Upper lobe of left lung (tissue), 6 donors: ENCODE results near the gene DNAJC28. TPM values are rescaled to one million over a fixed set of nuclear protein-coding genes. Genes with fewer than 3 reads are reported as not detected.
"Not testable (repeated sequence)": the region's sequence is repeated elsewhere in the genome, so short reads cannot be mapped to it uniquely, and the experiment has no call there.

Experiments
- ATAC-seq, 2 donors: fragments of 200-7000 bp; cut with Tn5 transposase; one replicate each; pipeline ENCODE4 v1.9.1; 2022; ENCODE audit warnings: mild to moderate bottlenecking in 2 of 2, moderate library complexity in 2 of 2; ENCODE audit not compliant: low FRiP score in 2 of 2
- DNase-seq, 2 donors: peaks; one replicate each; pipeline ENCODE4 v3.0.0-alpha.2; 2019 to 2020
- H3K27ac ChIP-seq, 4 donors: fragments of 200-600 bp; sonication (generic); one replicate each; pipeline ENCODE4 v1.5.1; 2016 to 2019
- H3K27me3 ChIP-seq, 4 donors: fragments of 200-600 bp; sonication (generic); one replicate each; pipeline ENCODE4 v1.5.1; 2017 to 2019
- H3K36me3 ChIP-seq, 4 donors: fragments of 200-600 bp; sonication (generic); one replicate each; pipeline ENCODE4 v1.5.1; 2016 to 2019
- H3K4me1 ChIP-seq, 4 donors: fragments of 200-600 bp; sonication (generic); one replicate each; pipeline ENCODE4 v1.5.1; 2018 to 2019
- H3K4me3 ChIP-seq, 4 donors: fragments of 200-600 bp; sonication (generic); one replicate each; pipeline ENCODE4 v1.5.1; 2017 to 2019; ENCODE audit warnings: mild to moderate bottlenecking in 2 of 4, moderate library complexity in 1 of 4
- H3K9me3 ChIP-seq, 4 donors: fragments of 200-600 bp; sonication (generic); one replicate each; pipeline ENCODE4 v1.5.1; 2018 to 2019
- CTCF ChIP-seq, 6 experiments: fragments of 450-650 bp in 4 of 6; fragments of 200-600 bp in 2 of 6; sonication (generic) in 2 of 6; IDR thresholded peaks; one replicate each; pipeline ENCODE4 v1.5.1; 2016 to 2019; ENCODE audit warnings: antibody characterized with exemption in 6 of 6
- EP300 ChIP-seq, 4 donors: sonication (generic); formaldehyde crosslinking; IDR thresholded peaks; one replicate each; pipeline ENCODE4 v1.5.1; 2017; ENCODE audit warnings: antibody characterized with exemption in 4 of 4, control low read depth in 2 of 4
- POLR2A ChIP-seq, 4 donors: fragments of 450-650 bp; IDR thresholded peaks; one replicate each; pipeline ENCODE4 v1.5.1; 2016 to 2017; ENCODE audit warnings: antibody characterized with exemption in 4 of 4, mild to moderate bottlenecking in 2 of 4
- POLR2AphosphoS5 ChIP-seq, 2 donors: sonication (generic); formaldehyde crosslinking; IDR thresholded peaks; one replicate each; pipeline ENCODE4 v1.5.1; 2017; ENCODE audit warnings: antibody characterized with exemption in 2 of 2
- WGBS, 2 donors: methylation state at CpG; one replicate each; pipeline ENCODE4 v1.1.5; 2017 to 2018; 5-methylcytosine and 5-hydroxymethylcytosine counted together
- total RNA-seq, 6 donors: library from RNA; depleted of rRNA in 4 of 6; stranded (reverse); fragments of >200 nt in 4 of 6; gene quantifications; one replicate each; pipeline versions ENCODE4 v1.1.0 to v1.2.1, GENCODE V29; 2016 to 2021
- donor health status: DM: no; HTN: no; CAD: no; lungs with moderate emphysema.
- donor health status: DM: no; HTN: yes; CAD: no; lungs with severe emphysema.

DNAJC28 gene
- total RNA-seq, 6 donors from 2014 or later = 0.55 to 3.1 (median 1.6) TPM

- TF ChIP-seq EP300 (IDR thresholded peaks at IDR 0.05) (no peak), POLR2A (IDR thresholded peaks at IDR 0.05) (no peak), CTCF (IDR thresholded peaks at IDR 0.05) (no peak), POLR2AphosphoS5 (IDR thresholded peaks at IDR 0.05) (no peak)
- Histone ChIP-seq H3K4me1 (peaks cover 13 to 19% (median 16%) of the 10 kb centered on the region in 4 donors), H3K36me3 (no peaks in the 10 kb centered on the region), H3K9me3 (no peaks in the 10 kb centered on the region), H3K4me3 (no peak overlapping the region), H3K27ac (no peak overlapping the region), H3K27me3 (no peaks in the 10 kb centered on the region)
- WGBS, 2 donors = 89 to 90% methylated on average over 7 of the region's 7 CpGs
- ATAC-seq (no peak), DNase-seq (no peak)
Observed at GRCh38 chr21:33477066-33477465, 14.4 kb downstream of the DNAJC28 start.

- H3K4me3 ChIP-seq = no peak overlapping the region
- H3K4me1 ChIP-seq = peaks cover 5 to 11% (median 8%) of the 10 kb centered on the region in 4 donors
- H3K27ac ChIP-seq = no peak overlapping the region
- WGBS, 2 donors = 95 to 98% methylated on average over 3 of the region's 3 CpGs
- no peak for DNase-seq
- H3K36me3 ChIP-seq = no peaks in the 10 kb centered on the region
- no peak for TF ChIP-seq CTCF (IDR thresholded peaks at IDR 0.05)
- TF ChIP-seq POLR2AphosphoS5 (IDR thresholded peaks at IDR 0.05) = no peak
- TF ChIP-seq POLR2A (IDR thresholded peaks at IDR 0.05) = no peak
- TF ChIP-seq EP300 (IDR thresholded peaks at IDR 0.05) = no peak
- no peaks in the 10 kb centered on the region for H3K27me3 ChIP-seq
- H3K9me3 ChIP-seq = no peaks in the 10 kb centered on the region
- ATAC-seq = no peak
Observed at GRCh38 chr21:33473344-33473743, 18.2 kb downstream of the DNAJC28 start.

- 89 to 97% methylated on average over 2 of the region's 2 CpGs for WGBS, 2 donors
- no peaks in the 10 kb centered on the region for H3K4me1 ChIP-seq
- ATAC-seq = no peak
- no peaks in the 10 kb centered on the region for H3K9me3 ChIP-seq
- TF ChIP-seq CTCF (IDR thresholded peaks at IDR 0.05) (no peak), POLR2AphosphoS5 (IDR thresholded peaks at IDR 0.05) (no peak), EP300 (IDR thresholded peaks at IDR 0.05) (no peak), POLR2A (IDR thresholded peaks at IDR 0.05) (no peak)
- no peak for DNase-seq
- no peaks in the 10 kb centered on the region for H3K36me3 ChIP-seq
- H3K27ac ChIP-seq = no peak overlapping the region
- no peak overlapping the region for H3K4me3 ChIP-seq
- no peaks in the 10 kb centered on the region for H3K27me3 ChIP-seq
Observed at GRCh38 chr21:33470701-33471100, 20.8 kb downstream of the DNAJC28 start.

- H3K9me3 ChIP-seq, H3K27ac ChIP-seq, DNase-seq, H3K4me1 ChIP-seq, H3K36me3 ChIP-seq, H3K27me3 ChIP-seq, H3K4me3 ChIP-seq, ATAC-seq: not testable (repeated sequence)
- WGBS, 2 donors = 87 to 91% methylated on average over 4 of the region's 4 CpGs
Observed at GRCh38 chr21:33469183-33469582, 22.3 kb downstream of the DNAJC28 start.

GRCh38 chr21:33461538-33462250 is 29.8 kb downstream of the DNAJC28 start:
- Histone ChIP-seq H3K4me1 (no peaks in the 10 kb centered on the region), H3K27ac (no peak overlapping the region), H3K36me3 (peaks cover 3 to 56% (median 15%) of the 10 kb centered on the region in 4 donors), H3K4me3 (no peak overlapping the region), H3K9me3 (no peaks in the 10 kb centered on the region), H3K27me3 (no peaks in the 10 kb centered on the region)
- TF ChIP-seq POLR2A (IDR thresholded peaks at IDR 0.05) = no peak
- no peak for TF ChIP-seq POLR2AphosphoS5 (IDR thresholded peaks at IDR 0.05)
- no peak for TF ChIP-seq EP300 (IDR thresholded peaks at IDR 0.05)
- no peak for TF ChIP-seq CTCF (IDR thresholded peaks at IDR 0.05)
- DNase-seq = no peak
- ATAC-seq = no peak
- 89 to 92% methylated on average over 5 of the region's 5 CpGs for WGBS, 2 donors
